ENCODE data around the gene RNF38. TPM values are rescaled to one million over a fixed set of nuclear protein-coding genes. Genes with fewer than 3 reads are reported as not detected.

RNF38 gene
- total and polyA plus RNA-seq, 9 of the 15 experiments (the other 6 are each of a cell fraction or from before 2014, with no cell fraction given) = 1.6 to 9.8 (median 4.5) TPM

DNA sequence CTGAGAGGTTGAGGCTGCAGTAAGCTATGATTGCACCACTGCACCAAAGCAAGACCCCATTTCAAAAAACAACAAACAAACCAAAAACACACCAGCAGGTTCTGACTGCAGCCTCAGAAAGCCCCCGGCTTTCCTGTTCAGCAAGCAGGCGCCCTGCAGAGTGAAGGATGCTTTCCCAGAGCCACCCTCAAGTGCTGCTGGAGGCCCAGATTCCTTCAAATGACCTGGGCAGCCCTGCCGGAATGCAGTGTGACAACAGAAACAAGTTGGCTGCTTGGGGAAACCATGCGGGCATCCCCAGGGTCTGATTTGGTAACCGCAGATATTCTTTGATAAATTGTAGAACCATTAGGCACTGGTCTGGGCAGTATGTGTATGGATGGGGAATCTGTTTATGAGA, 106.2 kb downstream of the RNF38 start:
- H4K20me1 ChIP-seq (replicated peaks; ENCODE audit: control insufficient read depth, insufficient read depth, low read length) = no peaks in the 10 kb centered on the region
- intact Hi-C loops (cut with micrococcal nuclease) (no loop called here), in situ Hi-C loops (cut with MboI) (no loop called here)
- H3K9me1 ChIP-seq (ENCODE audit: control insufficient read depth, insufficient read depth, low read length) = no peaks in the 10 kb centered on the region
- CTCF ChIA-PET (ENCODE audit: low intra/inter-chr PET ratio) = no interaction called here
- no peak for FAIRE-seq
- no peak overlapping the region for H3K4me2 ChIP-seq (ENCODE audit: insufficient read depth, low read length)
- no TSS peak for BruUV-seq (replicated peaks)
- no peaks in the 10 kb centered on the region for H3K79me2 ChIP-seq (ENCODE audit: control insufficient read depth, insufficient read depth, low read length)
- no peak for ATAC-seq
- no peak overlapping the region for H2AFZ ChIP-seq (ENCODE audit: low read depth, low read length)
- WGBS (ENCODE audit: insufficient coverage, low coverage, missing lambda C conversion rate) = 18% methylated on average over 5 of the region's 5 CpGs
- no peaks in the 10 kb centered on the region for H3K27me3 ChIP-seq (ENCODE audit: control insufficient read depth in 2 of 2, insufficient read depth in 2 of 2, low read length in 2 of 2)
- no peaks in the 10 kb centered on the region; a peak in 1 of 5 replicates for H3K4me1 ChIP-seq (replicated peaks in 1 of 2; ENCODE audit: control insufficient read depth in 2 of 2, insufficient read depth in 2 of 2, low read length in 2 of 2)
- no peaks in the 10 kb centered on the region for H3K9me3 ChIP-seq (replicated peaks; ENCODE audit: control insufficient read depth, insufficient read depth, low read depth, low read length)
- POLR2A ChIA-PET = no interaction called here
- H3K4me3 ChIP-seq = no peak overlapping the region
- no peak for DNase-seq (ENCODE audit: extremely low read depth in 1 of 4, low spot score in 3 of 4)
- no peak overlapping the region for H3K27ac ChIP-seq (ENCODE audit: extremely low read depth, low read depth, low read length)
- no peak overlapping the region for H3K9ac ChIP-seq (ENCODE audit: insufficient read depth in 1 of 2, low read depth in 2 of 2, low read length in 2 of 2)
- H3K36me3 ChIP-seq (ENCODE audit: control insufficient read depth, insufficient read depth, low read length) = no peaks in the 10 kb centered on the region
- TF ChIP-seq, protein P1, sequence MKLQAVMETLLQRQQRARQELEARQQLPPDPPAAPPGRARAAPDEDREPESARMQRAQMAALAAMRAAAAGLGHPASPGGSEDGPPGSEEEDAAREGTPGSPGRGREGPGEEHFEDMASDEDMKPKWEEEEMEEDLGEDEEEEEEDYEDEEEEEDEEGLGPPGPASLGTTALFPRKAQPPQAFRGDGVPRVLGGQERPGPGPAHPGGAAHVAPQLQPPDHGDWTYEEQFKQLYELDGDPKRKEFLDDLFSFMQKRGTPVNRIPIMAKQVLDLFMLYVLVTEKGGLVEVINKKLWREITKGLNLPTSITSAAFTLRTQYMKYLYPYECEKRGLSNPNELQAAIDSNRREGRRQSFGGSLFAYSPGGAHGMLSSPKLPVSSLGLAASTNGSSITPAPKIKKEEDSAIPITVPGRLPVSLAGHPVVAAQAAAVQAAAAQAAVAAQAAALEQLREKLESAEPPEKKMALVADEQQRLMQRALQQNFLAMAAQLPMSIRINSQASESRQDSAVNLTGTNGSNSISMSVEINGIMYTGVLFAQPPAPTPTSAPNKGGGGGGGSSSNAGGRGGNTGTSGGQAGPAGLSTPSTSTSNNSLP (IDR thresholded peaks at IDR 0.05; ENCODE audit: borderline replicate concordance, low read depth, low read length) = no peak
- TF ChIP-seq, protein P2, sequence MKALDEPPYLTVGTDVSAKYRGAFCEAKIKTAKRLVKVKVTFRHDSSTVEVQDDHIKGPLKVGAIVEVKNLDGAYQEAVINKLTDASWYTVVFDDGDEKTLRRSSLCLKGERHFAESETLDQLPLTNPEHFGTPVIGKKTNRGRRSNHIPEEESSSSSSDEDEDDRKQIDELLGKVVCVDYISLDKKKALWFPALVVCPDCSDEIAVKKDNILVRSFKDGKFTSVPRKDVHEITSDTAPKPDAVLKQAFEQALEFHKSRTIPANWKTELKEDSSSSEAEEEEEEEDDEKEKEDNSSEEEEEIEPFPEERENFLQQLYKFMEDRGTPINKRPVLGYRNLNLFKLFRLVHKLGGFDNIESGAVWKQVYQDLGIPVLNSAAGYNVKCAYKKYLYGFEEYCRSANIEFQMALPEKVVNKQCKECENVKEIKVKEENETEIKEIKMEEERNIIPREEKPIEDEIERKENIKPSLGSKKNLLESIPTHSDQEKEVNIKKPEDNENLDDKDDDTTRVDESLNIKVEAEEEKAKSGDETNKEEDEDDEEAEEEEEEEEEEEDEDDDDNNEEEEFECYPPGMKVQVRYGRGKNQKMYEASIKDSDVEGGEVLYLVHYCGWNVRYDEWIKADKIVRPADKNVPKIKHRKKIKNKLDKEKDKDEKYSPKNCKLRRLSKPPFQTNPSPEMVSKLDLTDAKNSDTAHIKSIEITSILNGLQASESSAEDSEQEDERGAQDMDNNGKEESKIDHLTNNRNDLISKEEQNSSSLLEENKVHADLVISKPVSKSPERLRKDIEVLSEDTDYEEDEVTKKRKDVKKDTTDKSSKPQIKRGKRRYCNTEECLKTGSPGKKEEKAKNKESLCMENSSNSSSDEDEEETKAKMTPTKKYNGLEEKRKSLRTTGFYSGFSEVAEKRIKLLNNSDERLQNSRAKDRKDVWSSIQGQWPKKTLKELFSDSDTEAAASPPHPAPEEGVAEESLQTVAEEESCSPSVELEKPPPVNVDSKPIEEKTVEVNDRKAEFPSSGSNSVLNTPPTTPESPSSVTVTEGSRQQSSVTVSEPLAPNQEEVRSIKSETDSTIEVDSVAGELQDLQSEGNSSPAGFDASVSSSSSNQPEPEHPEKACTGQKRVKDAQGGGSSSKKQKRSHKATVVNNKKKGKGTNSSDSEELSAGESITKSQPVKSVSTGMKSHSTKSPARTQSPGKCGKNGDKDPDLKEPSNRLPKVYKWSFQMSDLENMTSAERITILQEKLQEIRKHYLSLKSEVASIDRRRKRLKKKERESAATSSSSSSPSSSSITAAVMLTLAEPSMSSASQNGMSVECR (CRISPR knock-in tag; IDR thresholded peaks at IDR 0.05) = no peak
- TF ChIP-seq, protein P3, sequence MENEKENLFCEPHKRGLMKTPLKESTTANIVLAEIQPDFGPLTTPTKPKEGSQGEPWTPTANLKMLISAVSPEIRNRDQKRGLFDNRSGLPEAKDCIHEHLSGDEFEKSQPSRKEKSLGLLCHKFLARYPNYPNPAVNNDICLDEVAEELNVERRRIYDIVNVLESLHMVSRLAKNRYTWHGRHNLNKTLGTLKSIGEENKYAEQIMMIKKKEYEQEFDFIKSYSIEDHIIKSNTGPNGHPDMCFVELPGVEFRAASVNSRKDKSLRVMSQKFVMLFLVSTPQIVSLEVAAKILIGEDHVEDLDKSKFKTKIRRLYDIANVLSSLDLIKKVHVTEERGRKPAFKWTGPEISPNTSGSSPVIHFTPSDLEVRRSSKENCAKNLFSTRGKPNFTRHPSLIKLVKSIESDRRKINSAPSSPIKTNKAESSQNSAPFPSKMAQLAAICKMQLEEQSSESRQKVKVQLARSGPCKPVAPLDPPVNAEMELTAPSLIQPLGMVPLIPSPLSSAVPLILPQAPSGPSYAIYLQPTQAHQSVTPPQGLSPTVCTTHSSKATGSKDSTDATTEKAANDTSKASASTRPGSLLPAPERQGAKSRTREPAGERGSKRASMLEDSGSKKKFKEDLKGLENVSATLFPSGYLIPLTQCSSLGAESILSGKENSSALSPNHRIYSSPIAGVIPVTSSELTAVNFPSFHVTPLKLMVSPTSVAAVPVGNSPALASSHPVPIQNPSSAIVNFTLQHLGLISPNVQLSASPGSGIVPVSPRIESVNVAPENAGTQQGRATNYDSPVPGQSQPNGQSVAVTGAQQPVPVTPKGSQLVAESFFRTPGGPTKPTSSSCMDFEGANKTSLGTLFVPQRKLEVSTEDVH (IDR thresholded peaks at IDR 0.05; ENCODE audit: low read depth, partially characterized antibody) = no peak
- TF ChIP-seq, protein P4, sequence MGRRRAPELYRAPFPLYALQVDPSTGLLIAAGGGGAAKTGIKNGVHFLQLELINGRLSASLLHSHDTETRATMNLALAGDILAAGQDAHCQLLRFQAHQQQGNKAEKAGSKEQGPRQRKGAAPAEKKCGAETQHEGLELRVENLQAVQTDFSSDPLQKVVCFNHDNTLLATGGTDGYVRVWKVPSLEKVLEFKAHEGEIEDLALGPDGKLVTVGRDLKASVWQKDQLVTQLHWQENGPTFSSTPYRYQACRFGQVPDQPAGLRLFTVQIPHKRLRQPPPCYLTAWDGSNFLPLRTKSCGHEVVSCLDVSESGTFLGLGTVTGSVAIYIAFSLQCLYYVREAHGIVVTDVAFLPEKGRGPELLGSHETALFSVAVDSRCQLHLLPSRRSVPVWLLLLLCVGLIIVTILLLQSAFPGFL (CRISPR knock-in tag; IDR thresholded peaks at IDR 0.05) = no peak
- no peak for TF ChIP-seq NFIC (IDR thresholded peaks at IDR 0.05)
- no peak for TF ChIP-seq ZNF282 (CRISPR knock-in tag; IDR thresholded peaks at IDR 0.05)
- TF ChIP-seq ETV5 (CRISPR knock-in tag; IDR thresholded peaks at IDR 0.05; ENCODE audit: low read depth) = no peak
- no peak for TF ChIP-seq EHMT2 (IDR thresholded peaks at IDR 0.05)
- no peak for TF ChIP-seq SETDB1 (IDR thresholded peaks at IDR 0.05; ENCODE audit: low read length)
- no peak for TF ChIP-seq NFRKB (IDR thresholded peaks at IDR 0.05; ENCODE audit: low read depth)
- TF ChIP-seq MYNN (IDR thresholded peaks at IDR 0.05) = no peak
- TF ChIP-seq MYNN (CRISPR knock-in tag; IDR thresholded peaks at IDR 0.05) = no peak
- no peak for TF ChIP-seq HMG20A (CRISPR knock-in tag; conservative IDR thresholded peaks at IDR 0.05)

All from K562 (cell line).